Measurements from ENCODE around the gene KCNH2. TPM values are rescaled to one million over a fixed set of nuclear protein-coding genes. Genes with fewer than 3 reads are reported as not detected.

KCNH2 gene
- total and polyA plus RNA-seq, 2 of the 13 experiments (the other 11 are each of a cell fraction or from before 2014, with no cell fraction given) = 0.09 to 0.11 TPM

DNA sequence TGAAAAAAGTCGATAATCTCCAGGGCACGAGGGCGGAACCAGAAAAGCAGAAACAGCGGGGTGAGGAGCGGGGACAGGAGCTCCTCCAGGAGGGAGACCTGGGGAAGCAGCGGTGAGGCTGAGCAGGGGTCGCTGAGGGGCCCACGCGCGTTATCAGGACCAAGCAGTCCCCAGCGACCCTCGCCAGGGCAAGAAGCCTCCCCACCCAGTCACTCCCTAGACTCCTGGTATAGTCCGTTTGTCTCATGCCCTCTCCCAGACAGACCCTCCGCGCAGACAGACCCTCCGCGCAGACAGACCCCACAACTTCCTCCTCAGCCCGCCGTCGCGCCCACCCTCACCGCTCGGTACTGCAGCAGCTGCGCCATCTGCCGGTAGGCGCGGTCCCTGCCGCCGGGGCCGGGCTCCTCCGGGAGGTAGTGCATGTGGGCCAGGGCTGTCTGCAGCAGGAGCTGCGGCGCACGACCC lies 39.9 kb upstream of the KCNH2 start (continued):
- TF ChIP-seq ARHGAP35 (CRISPR knock-in tag; IDR thresholded peaks at IDR 0.05; ENCODE audit: borderline replicate concordance) (no peak), ZSCAN25 (CRISPR knock-in tag; IDR thresholded peaks at IDR 0.05) (no peak), RFX3 (CRISPR knock-in tag; IDR thresholded peaks at IDR 0.05) (no peak), ZNF501 (CRISPR knock-in tag; IDR thresholded peaks at IDR 0.05) (peak; percentile 50; the same call in 1 of the 2 replicates), ZNF160 (CRISPR knock-in tag; IDR thresholded peaks at IDR 0.05) (no peak), ATF7 (IDR thresholded peaks at IDR 0.05) (no peak), ATF7 (CRISPR knock-in tag; IDR thresholded peaks at IDR 0.05) (0 out of 2 replicates have a peak, but pooled peaks have one; percentile 29), SYNCRIP (IDR thresholded peaks at IDR 0.05; ENCODE audit: insufficient read depth, low read depth, low read length) (no peak), BHLHE40 (IDR thresholded peaks at IDR 0.05; ENCODE audit: low read length) (no peak), SNRNP70 (IDR thresholded peaks at IDR 0.05; ENCODE audit: low read depth, low read length) (no peak), DZIP1 (CRISPR knock-in tag; IDR thresholded peaks at IDR 0.05) (no peak), ZNF563 (CRISPR knock-in tag; IDR thresholded peaks at IDR 0.05) (0 out of 2 replicates have a peak, but pooled peaks have one; percentile 44), AKAP8 (CRISPR knock-in tag; IDR thresholded peaks at IDR 0.05) (no peak), ZNF614 (CRISPR knock-in tag; IDR thresholded peaks at IDR 0.05; ENCODE audit: borderline replicate concordance) (peak; percentile 31; the same call in 1 of the 2 replicates), KMT2B (CRISPR knock-in tag; IDR thresholded peaks at IDR 0.05) (no peak), ELF1 (CRISPR knock-in tag; IDR thresholded peaks at IDR 0.05) (peak; percentile 61; the same call in 1 of the 2 replicates), ZNF431 (CRISPR knock-in tag; IDR thresholded peaks at IDR 0.05; ENCODE audit: borderline replicate concordance, low read depth) (no peak), RNF2 (conservative IDR thresholded peaks at IDR 0.05; ENCODE audit: low read depth) (no peak), IRX3 (CRISPR knock-in tag; IDR thresholded peaks at IDR 0.05; ENCODE audit: borderline replicate concordance, low read depth) (no peak), ZNF652 (CRISPR knock-in tag; IDR thresholded peaks at IDR 0.05; ENCODE audit: borderline replicate concordance, low read depth) (no peak), ZNF550 (CRISPR knock-in tag; IDR thresholded peaks at IDR 0.05; ENCODE audit: borderline replicate concordance) (no peak), CCAR2 (optimal IDR thresholded peaks at IDR 0.05; ENCODE audit: low read depth, low read length) (no peak), MATR3 (CRISPR knock-in tag; IDR thresholded peaks at IDR 0.05) (no peak), RCOR2 (CRISPR knock-in tag; IDR thresholded peaks at IDR 0.05) (no peak), ZNF276 (CRISPR knock-in tag; IDR thresholded peaks at IDR 0.05; ENCODE audit: low read depth) (no peak), ZBTB8A (CRISPR knock-in tag; IDR thresholded peaks at IDR 0.05; ENCODE audit: borderline replicate concordance, low read depth) (no peak)
- TF ChIP-seq, protein P1, sequence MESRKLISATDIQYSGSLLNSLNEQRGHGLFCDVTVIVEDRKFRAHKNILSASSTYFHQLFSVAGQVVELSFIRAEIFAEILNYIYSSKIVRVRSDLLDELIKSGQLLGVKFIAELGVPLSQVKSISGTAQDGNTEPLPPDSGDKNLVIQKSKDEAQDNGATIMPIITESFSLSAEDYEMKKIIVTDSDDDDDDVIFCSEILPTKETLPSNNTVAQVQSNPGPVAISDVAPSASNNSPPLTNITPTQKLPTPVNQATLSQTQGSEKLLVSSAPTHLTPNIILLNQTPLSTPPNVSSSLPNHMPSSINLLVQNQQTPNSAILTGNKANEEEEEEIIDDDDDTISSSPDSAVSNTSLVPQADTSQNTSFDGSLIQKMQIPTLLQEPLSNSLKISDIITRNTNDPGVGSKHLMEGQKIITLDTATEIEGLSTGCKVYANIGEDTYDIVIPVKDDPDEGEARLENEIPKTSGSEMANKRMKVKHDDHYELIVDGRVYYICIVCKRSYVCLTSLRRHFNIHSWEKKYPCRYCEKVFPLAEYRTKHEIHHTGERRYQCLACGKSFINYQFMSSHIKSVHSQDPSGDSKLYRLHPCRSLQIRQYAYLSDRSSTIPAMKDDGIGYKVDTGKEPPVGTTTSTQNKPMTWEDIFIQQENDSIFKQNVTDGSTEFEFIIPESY (CRISPR knock-in tag; IDR thresholded peaks at IDR 0.05) = no peak

All from HepG2 (cell line).